Measurements from ENCODE around the gene WFIKKN1. TPM values are rescaled to one million over a fixed set of nuclear protein-coding genes. Genes with fewer than 3 reads are reported as not detected.

The WFIKKN1 gene
- total and polyA plus RNA-seq, 2 of the 13 experiments (the other 11 are each of a cell fraction or from before 2014, with no cell fraction given) = 1.7 to 4.9 TPM

- TF ChIP-seq ZNF7 (CRISPR knock-in tag; IDR thresholded peaks at IDR 0.05) (no peak), ZNF460 (CRISPR knock-in tag; IDR thresholded peaks at IDR 0.05; ENCODE audit: borderline replicate concordance) (no peak), ZNF143 (CRISPR knock-in tag; IDR thresholded peaks at IDR 0.05) (peak; percentile 67; the same call in 1 of the 2 replicates), ZNF614 (CRISPR knock-in tag; IDR thresholded peaks at IDR 0.05; ENCODE audit: borderline replicate concordance) (no peak; the same call in 1 of the 2 replicates), TBX2 (CRISPR knock-in tag; IDR thresholded peaks at IDR 0.05; ENCODE audit: borderline replicate concordance) (no peak), HNRNPL (IDR thresholded peaks at IDR 0.05; ENCODE audit: low read depth, low read length) (no peak), ZNF205 (CRISPR knock-in tag; IDR thresholded peaks at IDR 0.05) (0 out of 2 replicates have a peak, but pooled peaks have one; percentile 3), NFATC3 (CRISPR knock-in tag; IDR thresholded peaks at IDR 0.05) (no peak), JUNB (CRISPR knock-in tag; IDR thresholded peaks at IDR 0.05; ENCODE audit: borderline replicate concordance) (no peak), JUND (CRISPR knock-in tag; IDR thresholded peaks at IDR 0.05) (no peak), AHDC1 (CRISPR knock-in tag; IDR thresholded peaks at IDR 0.05; ENCODE audit: borderline replicate concordance) (no peak), ZBTB42 (CRISPR knock-in tag; IDR thresholded peaks at IDR 0.05) (no peak), MBD4 (IDR thresholded peaks at IDR 0.05; ENCODE audit: borderline replicate concordance, low read length) (no peak), TBP (CRISPR knock-in tag; IDR thresholded peaks at IDR 0.05) (no peak), ZNF431 (CRISPR knock-in tag; IDR thresholded peaks at IDR 0.05; ENCODE audit: borderline replicate concordance, low read depth) (0 out of 2 replicates have a peak, but pooled peaks have one; percentile 0), POGZ (CRISPR knock-in tag; IDR thresholded peaks at IDR 0.05) (no peak), ZNF232 (CRISPR knock-in tag; IDR thresholded peaks at IDR 0.05; ENCODE audit: borderline replicate concordance) (no peak), ZKSCAN5 (CRISPR knock-in tag; IDR thresholded peaks at IDR 0.05) (no peak), MAFK (conservative IDR thresholded peaks at IDR 0.05 in 1 of 2, IDR thresholded peaks at IDR 0.05 in 1 of 2; ENCODE audit: low read length in 2 of 2) (no peak), ZNF367 (CRISPR knock-in tag; IDR thresholded peaks at IDR 0.05; ENCODE audit: borderline replicate concordance) (no peak), ZNF670 (CRISPR knock-in tag; IDR thresholded peaks at IDR 0.05; ENCODE audit: borderline replicate concordance) (no peak), SIN3B (IDR thresholded peaks at IDR 0.05; ENCODE audit: low read length) (no peak), SCMH1 (CRISPR knock-in tag; IDR thresholded peaks at IDR 0.05; ENCODE audit: borderline replicate concordance) (no peak)
- TF ChIP-seq, protein P1, sequence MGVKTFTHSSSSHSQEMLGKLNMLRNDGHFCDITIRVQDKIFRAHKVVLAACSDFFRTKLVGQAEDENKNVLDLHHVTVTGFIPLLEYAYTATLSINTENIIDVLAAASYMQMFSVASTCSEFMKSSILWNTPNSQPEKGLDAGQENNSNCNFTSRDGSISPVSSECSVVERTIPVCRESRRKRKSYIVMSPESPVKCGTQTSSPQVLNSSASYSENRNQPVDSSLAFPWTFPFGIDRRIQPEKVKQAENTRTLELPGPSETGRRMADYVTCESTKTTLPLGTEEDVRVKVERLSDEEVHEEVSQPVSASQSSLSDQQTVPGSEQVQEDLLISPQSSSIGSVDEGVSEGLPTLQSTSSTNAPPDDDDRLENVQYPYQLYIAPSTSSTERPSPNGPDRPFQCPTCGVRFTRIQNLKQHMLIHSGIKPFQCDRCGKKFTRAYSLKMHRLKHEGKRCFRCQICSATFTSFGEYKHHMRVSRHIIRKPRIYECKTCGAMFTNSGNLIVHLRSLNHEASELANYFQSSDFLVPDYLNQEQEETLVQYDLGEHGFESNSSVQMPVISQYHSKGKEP (CRISPR knock-in tag; IDR thresholded peaks at IDR 0.05) = no peak
- TF ChIP-seq, protein P2, sequence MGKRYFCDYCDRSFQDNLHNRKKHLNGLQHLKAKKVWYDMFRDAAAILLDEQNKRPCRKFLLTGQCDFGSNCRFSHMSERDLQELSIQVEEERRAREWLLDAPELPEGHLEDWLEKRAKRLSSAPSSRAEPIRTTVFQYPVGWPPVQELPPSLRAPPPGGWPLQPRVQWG (CRISPR knock-in tag; IDR thresholded peaks at IDR 0.05; ENCODE audit: borderline replicate concordance, low read depth) = no peak
Observed at GRCh38 chr16:589658-590187, 41.1 kb upstream of the WFIKKN1 start, which contains the start of gene RAB40C (continued).
